ENCODE data around the gene ABL2.

Gene ABL2

DNA sequence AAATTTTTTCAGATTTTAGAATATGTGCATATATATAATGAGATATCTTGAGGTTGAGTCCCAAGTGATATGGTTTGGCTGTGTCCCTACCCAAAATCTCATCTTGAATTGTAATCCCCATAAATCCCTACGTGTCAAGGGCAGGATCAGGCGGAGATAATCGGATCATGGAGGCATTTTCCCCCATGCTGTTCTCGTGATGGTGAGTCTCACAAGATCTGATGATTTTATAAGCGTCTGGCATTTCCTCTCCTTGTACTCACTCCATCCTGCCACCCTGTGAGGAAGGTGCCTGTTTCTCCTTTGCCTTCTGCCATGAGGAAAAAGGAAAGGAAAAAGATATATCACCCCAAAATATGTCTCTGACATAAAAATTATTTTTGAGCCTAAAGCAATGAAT is 83.0 kb downstream of the ABL2 start:
- peak; percentile 57 for DNase-seq
- H3K18ac ChIP-seq (ENCODE audit: low read length): no peak overlapping the region
- no peak overlapping the region for H3K56ac ChIP-seq (ENCODE audit: low read length)
- no peak overlapping the region for H3K4me3 ChIP-seq (ENCODE audit: low read length)
- no CpG with 5 or more reads among the region's 5 CpGs for WGBS (ENCODE audit: extremely low coverage, insufficient coverage, low lambda C conversion rate)
- H3K36me3 ChIP-seq (ENCODE audit: control insufficient read depth, insufficient read depth, low read length): no peaks in the 10 kb centered on the region
- H3K27me3 ChIP-seq (ENCODE audit: insufficient read depth, low read length, poor library complexity): no peaks in the 10 kb centered on the region
- no peak overlapping the region for H2BK15ac ChIP-seq (replicated peaks; ENCODE audit: low read depth)
- H3K4me2 ChIP-seq (ENCODE audit: low read length): no peak overlapping the region
- no peak overlapping the region for H2BK120ac ChIP-seq (ENCODE audit: low read depth, low read length)
- H3K4ac ChIP-seq (ENCODE audit: low read depth, low read length): no peak overlapping the region
- no peak overlapping the region for H3K23ac ChIP-seq (ENCODE audit: low read length)
- no peak overlapping the region for H4K5ac ChIP-seq (ENCODE audit: low read length)
- no peak overlapping the region for H2AK5ac ChIP-seq (ENCODE audit: low read length)
- no peak overlapping the region for H3K9ac ChIP-seq (ENCODE audit: low read length)
- no peaks in the 10 kb centered on the region for H3K79me2 ChIP-seq (ENCODE audit: control insufficient read depth, insufficient read depth, low read length)
- no peak overlapping the region for H2BK5ac ChIP-seq (ENCODE audit: low read length)
- H4K8ac ChIP-seq (ENCODE audit: low read depth, low read length): no peak overlapping the region
- no peak overlapping the region for H3K27ac ChIP-seq (ENCODE audit: low read depth, low read length)
- H3K4me1 ChIP-seq (ENCODE audit: control insufficient read depth, low read depth, low read length): no peaks in the 10 kb centered on the region
- H3K79me1 ChIP-seq (ENCODE audit: low read length): peaks cover 3% of the 10 kb centered on the region

- no CpG with 5 or more reads among the region's 3 CpGs for WGBS (ENCODE audit: extremely low coverage, insufficient coverage, low lambda C conversion rate)
- Histone ChIP-seq H3K4me3 (ENCODE audit: low read length) (no peak overlapping the region), H2AK5ac (ENCODE audit: low read length) (no peak overlapping the region), H4K8ac (ENCODE audit: low read depth, low read length) (no peak overlapping the region), H2BK5ac (ENCODE audit: low read length) (no peak overlapping the region), H3K4me2 (ENCODE audit: low read length) (no peak overlapping the region), H4K5ac (ENCODE audit: low read length) (no peak overlapping the region), H3K56ac (ENCODE audit: low read length) (no peak overlapping the region), H3K4me1 (ENCODE audit: control insufficient read depth, low read depth, low read length) (no peaks in the 10 kb centered on the region), H3K23ac (ENCODE audit: low read length) (no peak overlapping the region), H3K27me3 (ENCODE audit: insufficient read depth, low read length, poor library complexity) (no peaks in the 10 kb centered on the region), H3K36me3 (ENCODE audit: control insufficient read depth, insufficient read depth, low read length) (no peaks in the 10 kb centered on the region), H3K9ac (ENCODE audit: low read length) (no peak overlapping the region), H2BK15ac (replicated peaks; ENCODE audit: low read depth) (no peak overlapping the region), H2BK120ac (ENCODE audit: low read depth, low read length) (no peak overlapping the region), H3K79me2 (ENCODE audit: control insufficient read depth, insufficient read depth, low read length) (no peaks in the 10 kb centered on the region), H3K27ac (ENCODE audit: low read depth, low read length) (no peak overlapping the region), H3K18ac (ENCODE audit: low read length) (no peak overlapping the region), H3K4ac (ENCODE audit: low read depth, low read length) (no peak overlapping the region), H3K79me1 (ENCODE audit: low read length) (peaks cover 3% of the 10 kb centered on the region)
- no peak for DNase-seq
Observed at GRCh38 chr1:179145521-179145920, 84.0 kb downstream of the ABL2 start.

DNA sequence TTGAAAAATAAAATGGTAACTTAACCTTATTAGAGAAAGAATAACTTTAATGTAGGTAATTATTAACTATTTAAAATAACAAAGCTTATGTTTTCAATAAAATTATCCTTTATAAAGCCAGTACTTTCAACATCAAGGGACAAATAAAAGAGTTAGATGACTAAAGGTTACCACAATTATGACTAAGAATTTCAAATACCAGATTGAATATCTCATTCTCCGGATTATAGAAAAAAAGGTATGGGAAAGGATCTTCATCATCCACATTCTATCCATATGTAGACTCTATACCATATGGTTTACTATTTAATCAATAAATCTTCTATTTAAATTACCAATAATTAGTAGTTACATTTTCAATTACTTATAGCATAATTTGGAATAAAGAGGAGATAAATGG is 84.9 kb downstream of the ABL2 start:
- Histone ChIP-seq H2AK5ac (ENCODE audit: low read length) (no peak overlapping the region), H3K79me1 (ENCODE audit: low read length) (peaks cover 4% of the 10 kb centered on the region), H2BK5ac (ENCODE audit: low read length) (no peak overlapping the region), H3K4ac (ENCODE audit: low read depth, low read length) (no peak overlapping the region), H2BK15ac (replicated peaks; ENCODE audit: low read depth) (no peak overlapping the region), H3K4me1 (ENCODE audit: control insufficient read depth, low read depth, low read length) (no peaks in the 10 kb centered on the region), H3K56ac (ENCODE audit: low read length) (no peak overlapping the region), H3K27me3 (ENCODE audit: insufficient read depth, low read length, poor library complexity) (no peaks in the 10 kb centered on the region), H3K23ac (ENCODE audit: low read length) (no peak overlapping the region), H3K79me2 (ENCODE audit: control insufficient read depth, insufficient read depth, low read length) (no peaks in the 10 kb centered on the region), H3K9ac (ENCODE audit: low read length) (no peak overlapping the region), H3K27ac (ENCODE audit: low read depth, low read length) (no peak overlapping the region), H3K18ac (ENCODE audit: low read length) (no peak overlapping the region), H3K36me3 (ENCODE audit: control insufficient read depth, insufficient read depth, low read length) (no peaks in the 10 kb centered on the region), H4K5ac (ENCODE audit: low read length) (no peak overlapping the region), H3K4me2 (ENCODE audit: low read length) (no peak overlapping the region), H4K8ac (ENCODE audit: low read depth, low read length) (no peak overlapping the region), H3K4me3 (ENCODE audit: low read length) (no peak overlapping the region), H2BK120ac (ENCODE audit: low read depth, low read length) (no peak overlapping the region)
- no peak for DNase-seq
- no CpG with 5 or more reads among the region's 1 CpG for WGBS (ENCODE audit: extremely low coverage, insufficient coverage, low lambda C conversion rate)

- Histone ChIP-seq H2AK5ac (ENCODE audit: low read length) (no peak overlapping the region), H3K4ac (ENCODE audit: low read depth, low read length) (no peak overlapping the region), H3K27me3 (ENCODE audit: insufficient read depth, low read length, poor library complexity) (no peaks in the 10 kb centered on the region), H3K56ac (ENCODE audit: low read length) (no peak overlapping the region), H3K4me1 (ENCODE audit: control insufficient read depth, low read depth, low read length) (no peaks in the 10 kb centered on the region), H3K79me2 (ENCODE audit: control insufficient read depth, insufficient read depth, low read length) (no peaks in the 10 kb centered on the region), H3K23ac (ENCODE audit: low read length) (no peak overlapping the region), H3K4me2 (ENCODE audit: low read length) (no peak overlapping the region), H4K5ac (ENCODE audit: low read length) (no peak overlapping the region), H2BK5ac (ENCODE audit: low read length) (no peak overlapping the region), H2BK120ac (ENCODE audit: low read depth, low read length) (no peak overlapping the region), H3K36me3 (ENCODE audit: control insufficient read depth, insufficient read depth, low read length) (no peaks in the 10 kb centered on the region), H3K79me1 (ENCODE audit: low read length) (peaks cover 4% of the 10 kb centered on the region), H3K9ac (ENCODE audit: low read length) (no peak overlapping the region), H3K27ac (ENCODE audit: low read depth, low read length) (no peak overlapping the region), H3K18ac (ENCODE audit: low read length) (no peak overlapping the region), H3K4me3 (ENCODE audit: low read length) (no peak overlapping the region), H4K8ac (ENCODE audit: low read depth, low read length) (no peak overlapping the region), H2BK15ac (replicated peaks; ENCODE audit: low read depth) (no peak overlapping the region)
- DNase-seq: no peak
- WGBS (ENCODE audit: extremely low coverage, insufficient coverage, low lambda C conversion rate): no CpG with 5 or more reads among the region's 3 CpGs
Observed at GRCh38 chr1:179143322-179143721, 86.2 kb downstream of the ABL2 start.

- no peak overlapping the region for H3K4ac ChIP-seq (ENCODE audit: low read depth, low read length)
- peak; percentile 67 for DNase-seq
Observed at GRCh38 chr1:179142889-179143299, 86.6 kb downstream of the ABL2 start.

DNA sequence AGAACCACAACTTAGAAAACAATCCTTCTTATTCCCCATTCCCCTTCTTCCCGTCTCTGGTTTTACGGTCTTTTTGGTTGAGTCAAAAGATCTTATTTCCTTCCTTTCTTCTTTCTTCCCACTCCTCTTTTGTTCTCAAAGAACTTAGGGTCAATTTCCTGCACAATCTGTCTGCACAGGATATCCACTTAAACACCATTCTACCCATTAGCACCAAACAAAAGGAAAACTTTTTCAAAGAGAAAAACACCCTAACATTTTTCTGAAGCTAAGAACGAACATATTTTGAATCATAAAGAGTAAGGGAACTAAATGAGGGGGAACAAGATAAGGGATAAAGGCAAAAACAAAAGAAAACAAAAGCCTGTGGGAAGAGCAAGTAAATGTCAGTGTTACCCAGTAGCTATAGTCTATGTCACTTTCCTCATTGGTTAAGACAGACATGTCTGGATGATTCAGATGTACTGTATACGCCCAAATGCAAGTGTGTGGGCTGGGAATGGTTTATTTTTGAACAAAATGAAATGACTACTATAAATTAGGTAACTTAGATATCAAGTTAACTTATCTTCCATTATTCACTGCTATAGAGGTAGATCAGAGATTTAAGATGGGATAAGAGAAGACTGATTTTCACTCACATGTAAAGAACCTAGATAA is 87.8 kb downstream of the ABL2 start:
- Histone ChIP-seq H3K4me2 (ENCODE audit: low read length) (no peak overlapping the region), H2BK5ac (ENCODE audit: low read length) (no peak overlapping the region), H3K18ac (ENCODE audit: low read length) (no peak overlapping the region), H3K79me2 (ENCODE audit: control insufficient read depth, insufficient read depth, low read length) (peaks cover 2% of the 10 kb centered on the region), H2BK120ac (ENCODE audit: low read depth, low read length) (no peak overlapping the region), H3K4ac (ENCODE audit: low read depth, low read length) (no peak overlapping the region), H3K27me3 (ENCODE audit: insufficient read depth, low read length, poor library complexity) (no peaks in the 10 kb centered on the region), H3K4me1 (ENCODE audit: control insufficient read depth, low read depth, low read length) (no peaks in the 10 kb centered on the region), H2BK15ac (replicated peaks; ENCODE audit: low read depth) (no peak overlapping the region), H4K8ac (ENCODE audit: low read depth, low read length) (no peak overlapping the region), H3K27ac (ENCODE audit: low read depth, low read length) (no peak overlapping the region), H3K79me1 (ENCODE audit: low read length) (peaks cover 7% of the 10 kb centered on the region), H4K5ac (ENCODE audit: low read length) (no peak overlapping the region), H3K23ac (ENCODE audit: low read length) (no peak overlapping the region), H3K36me3 (ENCODE audit: control insufficient read depth, insufficient read depth, low read length) (no peaks in the 10 kb centered on the region), H3K4me3 (ENCODE audit: low read length) (no peak overlapping the region), H3K9ac (ENCODE audit: low read length) (no peak overlapping the region), H3K56ac (ENCODE audit: low read length) (no peak overlapping the region), H2AK5ac (ENCODE audit: low read length) (no peak overlapping the region)
- no CpG with 5 or more reads among the region's 4 CpGs for WGBS (ENCODE audit: extremely low coverage, insufficient coverage, low lambda C conversion rate)
- DNase-seq: no peak

More at GRCh38 chr1:179142889-179143299, 86.6 kb downstream of the ABL2 start:
- Histone ChIP-seq H4K5ac (ENCODE audit: low read length) (no peak overlapping the region), H2AK5ac (ENCODE audit: low read length) (no peak overlapping the region), H3K56ac (ENCODE audit: low read length) (no peak overlapping the region), H3K79me2 (ENCODE audit: control insufficient read depth, insufficient read depth, low read length) (no peaks in the 10 kb centered on the region), H2BK120ac (ENCODE audit: low read depth, low read length) (no peak overlapping the region), H3K27me3 (ENCODE audit: insufficient read depth, low read length, poor library complexity) (no peaks in the 10 kb centered on the region), H3K79me1 (ENCODE audit: low read length) (peaks cover 4% of the 10 kb centered on the region), H3K4me3 (ENCODE audit: low read length) (no peak overlapping the region), H3K23ac (ENCODE audit: low read length) (no peak overlapping the region), H4K8ac (ENCODE audit: low read depth, low read length) (no peak overlapping the region), H3K4me1 (ENCODE audit: control insufficient read depth, low read depth, low read length) (no peaks in the 10 kb centered on the region), H3K36me3 (ENCODE audit: control insufficient read depth, insufficient read depth, low read length) (no peaks in the 10 kb centered on the region), H3K27ac (ENCODE audit: low read depth, low read length) (no peak overlapping the region), H2BK5ac (ENCODE audit: low read length) (no peak overlapping the region), H3K4me2 (ENCODE audit: low read length) (no peak overlapping the region), H3K18ac (ENCODE audit: low read length) (no peak overlapping the region), H2BK15ac (replicated peaks; ENCODE audit: low read depth) (no peak overlapping the region), H3K9ac (ENCODE audit: low read length) (no peak overlapping the region)
- WGBS (ENCODE audit: extremely low coverage, insufficient coverage, low lambda C conversion rate): no CpG with 5 or more reads among the region's 2 CpGs
